Stimulated activated naive CD8-positive, alpha-beta T cell treated with anti-CD3 and anti-CD28 coated beads, Interleukin-15, Interleukin-2, amounts not matched to agents 100 U/mL and 50 U/mL, for 24 hours (primary cell): ENCODE data around the gene SMYD2.
A peak's percentile ranks its signal among the peaks of the same experiment; 100 is the strongest.

Experiments
- ATAC-seq: fragments of 150-1000 bp; cut with Tn5 transposase; one replicate; pipeline ENCODE4 v1.10.0; 2021
- DNase-seq: peaks from one replicate; pipeline ENCODE4 v3.0.0; 2021

The SMYD2 gene

GRCh38 chr1:214329470-214330220, 48.7 kb downstream of the SMYD2 start:
- DNase-seq (no peak), ATAC-seq (no peak)

- DNase-seq (no peak), ATAC-seq (no peak)
Measured at GRCh38 chr1:214330222-214330621, 49.3 kb downstream of the SMYD2 start.

- ATAC-seq (no peak), DNase-seq (no peak)
Measured at GRCh38 chr1:214330715-214331114, 49.8 kb downstream of the SMYD2 start.

GRCh38 chr1:214331180-214331579, 50.2 kb downstream of the SMYD2 start:
- ATAC-seq, result no peak
- no peak for DNase-seq

- peak; percentile 75 for DNase-seq
- no peak for ATAC-seq
Measured at GRCh38 chr1:214331827-214332423, 51.0 kb downstream of the SMYD2 start.

- DNase-seq (peak; percentile 63), ATAC-seq (peak; percentile 38)
Measured at GRCh38 chr1:214332946-214333798, 52.2 kb downstream of the SMYD2 start.

- ATAC-seq (no peak), DNase-seq (no peak)
Measured at GRCh38 chr1:214335567-214335966, 54.6 kb downstream of the SMYD2 start.

GRCh38 chr1:214337015-214337414, 56.1 kb downstream of the SMYD2 start:
- no peak for DNase-seq
- ATAC-seq, result no peak

GRCh38 chr1:214337511-214337910, 56.6 kb downstream of the SMYD2 start:
- DNase-seq (no peak), ATAC-seq (no peak)

- DNase-seq (no peak), ATAC-seq (no peak)
Measured at GRCh38 chr1:214338212-214338611, 57.3 kb downstream of the SMYD2 start.

- ATAC-seq (no peak), DNase-seq (no peak)
Measured at GRCh38 chr1:214341459-214341858, 60.5 kb downstream of the SMYD2 start.

- DNase-seq (no peak), ATAC-seq (no peak)
Measured at GRCh38 chr1:214341932-214342331, 61.0 kb downstream of the SMYD2 start.

GRCh38 chr1:214342525-214342924, 61.6 kb downstream of the SMYD2 start:
- ATAC-seq, result no peak
- DNase-seq, result no peak

GRCh38 chr1:214344897-214345296, 63.9 kb downstream of the SMYD2 start:
- ATAC-seq (no peak), DNase-seq (no peak)

- DNase-seq (no peak), ATAC-seq (no peak)
Measured at GRCh38 chr1:214349008-214349407, 68.0 kb downstream of the SMYD2 start.

- no peak for DNase-seq
- ATAC-seq, result no peak
Measured at GRCh38 chr1:214349781-214350180, 68.8 kb downstream of the SMYD2 start.

GRCh38 chr1:214351551-214352277, 70.8 kb downstream of the SMYD2 start:
- ATAC-seq, result no peak
- no peak for DNase-seq

- ATAC-seq (no peak), DNase-seq (no peak)
Measured at GRCh38 chr1:214352838-214353237, 71.9 kb downstream of the SMYD2 start.

- no peak for DNase-seq
Measured at GRCh38 chr1:214354440-214355148, 73.6 kb downstream of the SMYD2 start.

GRCh38 chr1:214360116-214360515, 79.2 kb downstream of the SMYD2 start:
- DNase-seq (no peak), ATAC-seq (no peak)

More at GRCh38 chr1:214354440-214355148, 73.6 kb downstream of the SMYD2 start:
- no peak for ATAC-seq

GRCh38 chr1:214360525-214361164, 79.7 kb downstream of the SMYD2 start:
- no peak for ATAC-seq

More at GRCh38 chr1:214360525-214361164, 79.7 kb downstream of the SMYD2 start:
- DNase-seq, result no peak
